ENCODE measurements around the gene FNDC3B. TPM values are rescaled to one million over a fixed set of nuclear protein-coding genes. Genes with fewer than 3 reads are reported as not detected.

The FNDC3B gene
- total RNA-seq, 4 donors from 2014 or later = 114 to 217 (median 164) TPM

DNA sequence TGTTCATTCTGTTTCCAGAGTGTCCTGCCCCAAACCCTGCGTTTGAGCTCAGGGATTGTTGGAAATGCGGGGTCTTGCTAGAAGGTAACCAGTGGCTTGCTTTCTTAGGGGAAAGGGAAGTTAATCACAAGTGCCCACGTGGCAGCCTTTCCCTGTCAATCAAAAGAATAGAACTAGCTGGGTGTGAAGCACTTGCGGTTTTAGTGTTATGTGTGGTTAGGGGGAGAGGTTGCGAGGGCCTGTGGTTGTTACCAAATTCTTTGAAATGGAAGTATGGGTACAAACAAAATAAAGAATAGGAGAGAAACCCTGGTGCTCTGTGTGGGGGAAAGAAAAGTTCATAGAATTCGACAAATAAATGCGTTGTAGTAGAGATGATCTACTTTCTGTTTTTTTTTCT is 67.6 kb downstream of the FNDC3B start:
- ATAC-seq (ENCODE audit: low FRiP score) (no peak), DNase-seq (ENCODE audit: low spot score) (no peak)

DNA sequence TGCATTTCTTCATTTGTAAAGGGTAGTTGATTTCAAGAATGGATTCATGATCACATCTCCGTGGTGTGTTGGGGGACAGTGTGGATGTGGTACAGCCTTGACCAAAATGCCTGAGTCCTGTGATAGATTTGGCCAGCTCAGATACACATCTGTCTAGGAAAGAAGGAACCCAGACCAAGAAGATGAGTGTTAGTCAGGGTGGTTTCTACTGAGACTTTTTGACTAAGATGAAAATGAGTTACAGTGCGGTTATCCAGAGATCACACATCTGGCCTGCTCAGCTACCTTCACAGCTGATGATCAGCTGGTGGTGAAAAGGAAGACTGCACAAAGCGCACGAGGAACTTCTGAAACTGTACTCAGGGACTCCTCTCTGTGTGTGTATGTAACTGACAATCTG is 68.0 kb downstream of the FNDC3B start:
- ATAC-seq (ENCODE audit: low FRiP score) (no peak), DNase-seq (ENCODE audit: low spot score) (no peak)
- TF ChIP-seq, protein P1, sequence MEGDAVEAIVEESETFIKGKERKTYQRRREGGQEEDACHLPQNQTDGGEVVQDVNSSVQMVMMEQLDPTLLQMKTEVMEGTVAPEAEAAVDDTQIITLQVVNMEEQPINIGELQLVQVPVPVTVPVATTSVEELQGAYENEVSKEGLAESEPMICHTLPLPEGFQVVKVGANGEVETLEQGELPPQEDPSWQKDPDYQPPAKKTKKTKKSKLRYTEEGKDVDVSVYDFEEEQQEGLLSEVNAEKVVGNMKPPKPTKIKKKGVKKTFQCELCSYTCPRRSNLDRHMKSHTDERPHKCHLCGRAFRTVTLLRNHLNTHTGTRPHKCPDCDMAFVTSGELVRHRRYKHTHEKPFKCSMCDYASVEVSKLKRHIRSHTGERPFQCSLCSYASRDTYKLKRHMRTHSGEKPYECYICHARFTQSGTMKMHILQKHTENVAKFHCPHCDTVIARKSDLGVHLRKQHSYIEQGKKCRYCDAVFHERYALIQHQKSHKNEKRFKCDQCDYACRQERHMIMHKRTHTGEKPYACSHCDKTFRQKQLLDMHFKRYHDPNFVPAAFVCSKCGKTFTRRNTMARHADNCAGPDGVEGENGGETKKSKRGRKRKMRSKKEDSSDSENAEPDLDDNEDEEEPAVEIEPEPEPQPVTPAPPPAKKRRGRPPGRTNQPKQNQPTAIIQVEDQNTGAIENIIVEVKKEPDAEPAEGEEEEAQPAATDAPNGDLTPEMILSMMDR (IDR thresholded peaks at IDR 0.05) = no peak

More for the DNA sequence above, 67.6 kb downstream of the FNDC3B start:
- TF ChIP-seq, protein P1 (IDR thresholded peaks at IDR 0.05) = no peak

DNA sequence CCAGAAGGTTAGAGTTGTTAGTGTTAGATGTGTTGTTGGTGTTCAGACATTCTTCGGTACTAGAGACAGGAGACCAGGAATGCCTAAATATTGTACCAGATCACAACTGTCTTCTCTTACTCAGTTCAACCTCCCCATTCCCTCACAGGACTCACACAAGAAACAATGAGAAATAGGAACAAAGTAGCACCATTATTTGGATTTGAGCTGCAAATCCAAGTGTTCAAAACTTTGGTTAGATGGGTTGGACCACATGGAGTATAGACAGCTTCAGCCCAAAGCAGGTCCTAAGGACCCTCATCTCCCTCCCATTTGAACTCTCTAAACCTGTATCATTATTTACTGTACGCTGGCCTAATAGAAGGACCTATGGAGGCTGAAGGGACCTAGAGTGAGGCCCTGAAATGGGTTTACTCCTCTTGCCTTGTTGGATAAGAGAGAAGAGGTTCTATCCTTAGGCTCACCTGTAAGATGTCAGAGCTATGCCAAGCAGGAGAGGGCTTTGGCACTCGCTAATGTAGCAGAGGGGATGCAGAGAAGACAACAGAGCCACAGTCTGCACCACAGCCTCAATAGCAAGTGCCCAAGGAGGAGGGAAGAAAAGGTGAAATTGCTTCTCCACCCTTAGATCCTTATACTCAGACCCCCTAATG is 70.9 kb downstream of the FNDC3B start:
- ATAC-seq (ENCODE audit: low FRiP score) (no peak), DNase-seq (ENCODE audit: low spot score) (no peak)
- TF ChIP-seq, protein P1 (IDR thresholded peaks at IDR 0.05) = no peak

DNA sequence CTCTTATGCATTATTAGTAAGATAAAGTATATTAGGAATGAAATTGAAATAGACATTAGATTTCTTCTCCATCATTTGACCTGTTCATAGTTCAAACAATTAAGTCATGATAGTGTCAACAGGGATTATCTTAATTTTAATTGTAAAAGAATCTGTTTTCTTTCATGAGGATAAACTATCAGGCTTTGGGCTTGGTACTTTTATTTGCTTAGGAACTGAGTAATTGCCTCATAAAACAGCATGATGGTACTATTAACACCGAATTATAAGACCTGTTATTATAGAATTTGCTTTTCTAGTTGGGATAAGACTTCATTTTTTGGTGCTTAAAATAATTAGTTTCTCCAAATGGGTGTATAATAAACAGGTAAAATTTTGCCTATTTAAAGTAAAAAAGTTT is 71.8 kb downstream of the FNDC3B start:
- TF ChIP-seq, protein P1 (IDR thresholded peaks at IDR 0.05) = no peak
- DNase-seq (ENCODE audit: low spot score) = no peak
- no peak for ATAC-seq (ENCODE audit: low FRiP score)

DNA sequence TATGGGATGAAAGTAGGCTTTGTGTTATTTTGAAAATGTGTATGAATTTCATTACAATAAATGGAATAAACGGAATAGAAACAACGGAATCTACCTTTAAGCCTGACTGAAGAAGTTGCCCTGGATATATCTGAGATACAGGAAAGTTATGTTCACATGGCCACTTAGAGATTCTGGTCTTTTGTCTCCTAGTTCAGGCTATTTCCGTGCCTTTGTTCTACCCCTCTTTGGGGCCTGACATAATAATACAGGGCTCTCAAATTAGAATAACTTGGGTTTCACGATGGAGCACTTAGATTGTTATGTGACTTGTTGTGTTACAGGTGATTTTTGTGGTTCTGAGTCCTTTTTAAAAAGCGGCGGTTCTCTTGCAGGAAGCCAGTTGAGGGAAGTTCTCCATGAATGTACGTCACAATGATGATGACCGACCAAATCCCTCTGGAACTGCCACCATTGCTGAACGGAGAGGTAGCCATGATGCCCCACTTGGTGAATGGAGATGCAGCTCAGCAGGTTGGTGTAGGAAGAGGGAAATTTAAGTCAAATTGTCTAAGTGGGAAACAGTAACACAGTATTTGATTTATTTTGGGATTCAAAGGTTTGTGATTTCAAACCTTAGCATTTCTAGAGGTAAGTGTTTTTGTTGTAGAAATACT is 72.8 kb downstream of the FNDC3B start:
- no peak for DNase-seq (ENCODE audit: low spot score)
- TF ChIP-seq, protein P1 (IDR thresholded peaks at IDR 0.05) = no peak
- ATAC-seq (ENCODE audit: low FRiP score) = no peak

DNA sequence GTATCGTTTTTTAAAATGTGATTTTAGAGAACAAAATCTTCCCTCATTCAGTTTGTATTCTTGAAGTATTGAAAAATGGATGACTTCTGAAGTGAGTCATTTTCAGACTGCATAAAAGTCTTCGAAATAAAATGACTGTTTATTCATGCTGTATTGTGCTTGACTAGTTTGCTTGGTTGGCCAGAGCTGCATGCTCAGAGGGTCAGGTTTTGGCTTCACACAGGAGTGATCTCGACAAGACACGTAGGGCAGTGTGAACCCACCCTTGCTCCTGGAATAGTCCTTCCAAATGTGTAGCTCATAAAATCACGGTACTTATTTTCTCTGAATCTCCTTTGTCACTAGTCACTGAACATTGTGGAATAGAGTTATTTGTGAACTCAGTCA is 73.3 kb downstream of the FNDC3B start:
- TF ChIP-seq, protein P1 (IDR thresholded peaks at IDR 0.05) = no peak
- no peak for DNase-seq (ENCODE audit: low spot score)
- no peak for ATAC-seq (ENCODE audit: low FRiP score)

DNA sequence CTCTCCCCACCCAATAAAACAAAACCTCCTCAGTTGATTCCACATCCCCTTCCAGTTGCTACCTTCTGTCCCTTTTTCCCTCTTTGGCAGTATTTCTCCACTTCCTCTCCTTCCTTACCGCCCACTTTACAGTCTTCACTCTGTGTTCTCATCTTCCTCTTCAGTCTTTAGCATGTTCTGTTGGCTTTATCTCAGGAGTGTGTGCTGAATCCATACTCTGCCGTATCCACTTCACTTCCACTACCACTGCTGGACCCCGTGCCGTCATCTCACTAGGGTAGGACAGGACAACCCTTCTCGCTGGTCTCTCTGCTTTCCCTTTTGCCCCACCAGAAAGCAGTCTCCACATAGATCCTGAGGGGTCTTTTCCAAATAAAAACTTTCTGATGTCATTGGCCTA is 74.3 kb downstream of the FNDC3B start:
- TF ChIP-seq, protein P1 (IDR thresholded peaks at IDR 0.05) = no peak
- DNase-seq (ENCODE audit: low spot score) = no peak
- ATAC-seq (ENCODE audit: low FRiP score) = no peak

Data from omental fat pad (tissue), 4 donors.